ENCODE measurements around the gene TSHZ2. TPM values are rescaled to one million over a fixed set of nuclear protein-coding genes. Genes with fewer than 3 reads are reported as not detected.

Gene TSHZ2
- total RNA-seq, 1 experiment from 2014 or later, result 0.07 TPM

DNA sequence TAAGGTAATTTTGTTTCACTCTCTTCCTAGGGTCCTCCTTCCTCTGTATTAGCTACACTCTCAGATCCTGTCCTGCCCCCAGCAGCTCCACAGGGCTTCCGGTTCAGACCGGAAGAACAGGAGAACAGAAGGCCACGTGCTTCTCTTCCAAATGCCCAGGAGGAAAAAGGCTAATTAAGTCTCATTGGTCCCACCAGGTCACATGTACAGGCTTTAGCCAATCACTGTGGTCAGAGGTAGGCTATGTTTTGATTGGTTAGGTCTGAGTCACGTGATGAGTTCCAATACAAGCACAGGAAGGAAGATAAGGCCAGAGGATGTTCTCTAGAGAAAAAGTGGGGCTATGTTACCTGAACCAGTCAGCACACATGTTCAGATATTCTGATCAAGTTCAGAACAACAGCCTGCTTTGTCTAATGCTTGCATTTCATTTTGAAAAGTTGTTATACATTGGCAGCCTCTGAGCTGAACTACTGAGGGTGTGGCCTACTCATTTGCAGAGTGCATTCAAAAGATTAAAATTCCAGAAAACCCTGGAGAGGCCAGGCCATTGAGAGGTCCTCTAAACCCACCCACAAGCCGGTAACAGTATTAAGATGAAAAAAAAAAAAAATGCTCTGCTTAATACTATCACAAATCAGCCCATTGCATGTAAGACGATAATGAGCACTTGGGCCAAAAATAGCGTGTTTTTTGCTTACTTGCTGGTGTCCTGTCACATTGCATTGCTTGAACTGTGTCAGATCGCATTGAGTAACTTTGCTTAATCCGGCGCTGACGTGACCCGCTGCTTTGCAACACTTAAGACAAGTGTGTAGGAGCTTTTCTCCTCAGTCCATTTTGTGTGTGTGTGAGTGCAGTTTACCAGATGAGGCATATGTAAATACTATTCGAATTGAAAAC lies 170.3 kb downstream of the TSHZ2 start:
- Histone ChIP-seq H3K4me1 (ENCODE audit: insufficient read depth, low read length) (no peaks in the 10 kb centered on the region), H3K4ac (ENCODE audit: low read depth, low read length) (no peak overlapping the region), H3K27ac (ENCODE audit: insufficient read length, low read depth, low read length) (no peak overlapping the region), H2AK5ac (ENCODE audit: insufficient read length, low read length) (no peak overlapping the region), H3K9me3 (ENCODE audit: control insufficient read depth, low read depth, low read length) (no peaks in the 10 kb centered on the region), H2BK120ac (ENCODE audit: low read depth, low read length, poor library complexity, severe bottlenecking) (no peak overlapping the region), H3K23ac (ENCODE audit: insufficient read length, low read depth, low read length) (no peak overlapping the region), H2BK5ac (ENCODE audit: insufficient read length, low read length) (no peak overlapping the region), H4K5ac (ENCODE audit: insufficient read length, low read depth, low read length) (no peak overlapping the region), H4K20me1 (ENCODE audit: control insufficient read depth, insufficient read depth, insufficient read length) (no peaks in the 10 kb centered on the region), H3K27me3 (ENCODE audit: insufficient read depth, low read length) (no peaks in the 10 kb centered on the region), H2BK15ac (ENCODE audit: low read depth, low read length) (no peak overlapping the region), H4K91ac (ENCODE audit: insufficient read length, low read depth, low read length) (no peak overlapping the region), H3K9ac (ENCODE audit: extremely low read depth, insufficient read length, low read length) (no peak overlapping the region), H3K56ac (ENCODE audit: insufficient read length, low read depth, low read length) (no peak overlapping the region), H3K14ac (ENCODE audit: insufficient read depth, low read length) (no peak overlapping the region), H4K8ac (replicated peaks; ENCODE audit: insufficient read length, low read depth, low read length) (no peak overlapping the region), H3K18ac (ENCODE audit: insufficient read length, low read depth, low read length) (no peak overlapping the region), H2BK12ac (ENCODE audit: insufficient read length, low read depth, low read length) (no peak overlapping the region), H3K23me2 (ENCODE audit: insufficient read length, low read depth, low read length, poor library complexity, severe bottlenecking) (no peaks in the 10 kb centered on the region), H3T11ph (ENCODE audit: low read length) (no peak overlapping the region), H2AFZ (ENCODE audit: low read length) (no peak overlapping the region), H3K79me1 (ENCODE audit: insufficient read depth, low read depth, low read length, poor library complexity, severe bottlenecking) (no peaks in the 10 kb centered on the region), H3K79me2 (ENCODE audit: insufficient read depth, low read length) (no peaks in the 10 kb centered on the region), H3K4me2 (ENCODE audit: insufficient read depth, insufficient read length, low read length) (no peak overlapping the region), H2BK20ac (ENCODE audit: low read depth, low read length, poor library complexity, severe bottlenecking) (no peak overlapping the region)
- Mint-ChIP-seq H3K9me3 (no peaks in the 10 kb centered on the region), H3K27me3 (ENCODE audit: low read depth) (no peaks in the 10 kb centered on the region), H3K27ac (no peak overlapping the region), H3K4me1 (peaks cover under 1 to 4% of the 10 kb centered on the region in 2 experiments; a peak in 3 of 4 replicates), H3K36me3 (ENCODE audit: insufficient read depth in 1 of 3, low read depth in 3 of 3) (no peaks in the 10 kb centered on the region), H3K4me3 (no peak overlapping the region; a peak in 1 of 5 replicates)
- DNase-seq, result no peak
- TF ChIP-seq, protein P1, sequence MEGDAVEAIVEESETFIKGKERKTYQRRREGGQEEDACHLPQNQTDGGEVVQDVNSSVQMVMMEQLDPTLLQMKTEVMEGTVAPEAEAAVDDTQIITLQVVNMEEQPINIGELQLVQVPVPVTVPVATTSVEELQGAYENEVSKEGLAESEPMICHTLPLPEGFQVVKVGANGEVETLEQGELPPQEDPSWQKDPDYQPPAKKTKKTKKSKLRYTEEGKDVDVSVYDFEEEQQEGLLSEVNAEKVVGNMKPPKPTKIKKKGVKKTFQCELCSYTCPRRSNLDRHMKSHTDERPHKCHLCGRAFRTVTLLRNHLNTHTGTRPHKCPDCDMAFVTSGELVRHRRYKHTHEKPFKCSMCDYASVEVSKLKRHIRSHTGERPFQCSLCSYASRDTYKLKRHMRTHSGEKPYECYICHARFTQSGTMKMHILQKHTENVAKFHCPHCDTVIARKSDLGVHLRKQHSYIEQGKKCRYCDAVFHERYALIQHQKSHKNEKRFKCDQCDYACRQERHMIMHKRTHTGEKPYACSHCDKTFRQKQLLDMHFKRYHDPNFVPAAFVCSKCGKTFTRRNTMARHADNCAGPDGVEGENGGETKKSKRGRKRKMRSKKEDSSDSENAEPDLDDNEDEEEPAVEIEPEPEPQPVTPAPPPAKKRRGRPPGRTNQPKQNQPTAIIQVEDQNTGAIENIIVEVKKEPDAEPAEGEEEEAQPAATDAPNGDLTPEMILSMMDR (conservative IDR thresholded peaks at IDR 0.05), result no peak
- WGBS (ENCODE audit: extremely low coverage, insufficient read length, low lambda C conversion rate), result no CpG with 5 or more reads among the region's 13 CpGs

All from H9 (cell line).